Measurements from ENCODE around the gene PMPCA. TPM values are rescaled to one million over a fixed set of nuclear protein-coding genes. Genes with fewer than 3 reads are reported as not detected.

Gene PMPCA
- total and polyA plus RNA-seq, 4 donors: 27.0 to 75.6 (median 41.6) TPM

DNA sequence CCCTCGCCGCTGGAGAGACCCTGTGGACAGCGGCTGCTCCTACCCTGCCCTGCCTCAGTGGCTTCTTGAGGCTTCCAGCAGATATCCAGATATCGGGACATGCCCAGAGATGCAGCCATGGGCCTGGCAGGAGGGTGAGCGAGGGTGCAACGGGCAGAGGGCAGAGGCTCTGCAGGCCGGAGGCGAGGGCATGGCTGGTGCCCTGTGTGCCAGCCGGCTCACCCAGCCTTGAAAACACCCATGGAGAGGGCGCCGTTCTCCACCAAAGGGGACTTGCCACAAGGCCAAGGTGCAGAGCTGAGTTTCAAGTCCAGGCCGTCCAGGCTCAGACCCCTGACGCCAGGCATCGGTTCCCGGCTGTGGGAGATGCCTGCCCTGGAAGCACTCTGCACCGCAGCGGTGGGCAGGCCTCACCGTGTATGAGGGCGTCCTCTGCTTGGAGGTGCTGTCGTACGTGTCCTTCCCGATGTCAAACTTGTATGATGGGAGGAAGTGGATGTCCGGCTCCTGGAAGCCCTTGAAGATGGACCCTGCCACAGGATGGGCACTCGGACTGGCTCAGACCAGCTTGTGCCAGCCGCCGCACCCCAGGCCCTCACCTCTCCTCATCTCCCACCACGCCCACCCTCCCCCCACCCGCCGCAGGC is 20.3 kb downstream of the PMPCA start:
- no peaks in the 10 kb centered on the region for H3K9me3 ChIP-seq (ENCODE audit: control insufficient read depth in 4 of 4, low read length in 3 of 4)
- TF ChIP-seq TAF1 (conservative IDR thresholded peaks at IDR 0.05): no peak
- TF ChIP-seq HNF4G (IDR thresholded peaks at IDR 0.05): no peak
- TF ChIP-seq GABPA (IDR thresholded peaks at IDR 0.05 in 1 of 2, conservative IDR thresholded peaks at IDR 0.05 in 1 of 2): no peak
- no peaks in the 10 kb centered on the region for H3K4me1 ChIP-seq (ENCODE audit: control insufficient read depth in 4 of 4, insufficient read depth in 4 of 4, low read length in 3 of 4)
- 94% methylated on average over 29 of the region's 29 CpGs for WGBS
- no peak for DNase-seq (ENCODE audit: low spot score)
- H3K4me3 ChIP-seq (ENCODE audit: low read depth in 1 of 3, low read length in 3 of 3): no peak overlapping the region
- no peak overlapping the region for H3K9ac ChIP-seq (ENCODE audit: low read depth in 1 of 2, low read length in 2 of 2)
- H3K27me3 ChIP-seq (ENCODE audit: control insufficient read depth in 4 of 4, insufficient read depth in 4 of 4, low read length in 3 of 4): no peaks in the 10 kb centered on the region
- H3K27ac ChIP-seq (ENCODE audit: low read depth in 1 of 2, low read length in 2 of 2): no peak overlapping the region
- peaks cover 9 to 23% (median 13%) of the 10 kb centered on the region in 4 donors for H3K36me3 ChIP-seq (ENCODE audit: control insufficient read depth in 4 of 4, insufficient read depth in 3 of 4, low read depth in 1 of 4, low read length in 3 of 4)

DNA sequence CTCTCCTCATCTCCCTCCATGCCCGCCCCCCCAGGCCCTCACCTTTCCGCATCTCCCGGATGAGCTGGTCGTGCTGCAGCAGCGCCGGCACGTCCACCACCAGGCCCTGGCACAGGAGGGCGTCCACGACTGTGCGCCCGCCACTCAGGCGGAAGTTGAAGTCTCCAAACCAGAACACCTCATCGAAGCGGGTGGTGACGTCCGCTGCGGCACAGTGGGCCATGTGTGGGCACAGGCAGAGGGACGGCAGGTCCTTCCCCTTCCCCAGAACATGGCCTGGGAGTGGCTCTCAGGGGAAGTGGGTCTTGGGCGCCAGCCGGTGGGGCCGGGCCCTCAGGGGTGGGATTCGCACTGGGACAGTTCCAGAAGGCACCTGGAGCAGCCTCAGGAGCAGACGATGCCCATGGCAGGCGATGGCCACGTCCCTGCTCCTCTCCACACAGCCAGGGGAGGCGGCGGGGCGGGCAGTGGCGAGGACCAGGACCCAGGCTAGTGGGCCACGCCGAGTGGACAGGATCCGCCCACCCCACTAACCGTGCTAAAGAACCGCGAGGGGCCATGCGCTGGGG is 21.4 kb downstream of the PMPCA start:
- no peak for DNase-seq (ENCODE audit: low spot score)
- H3K4me1 ChIP-seq (ENCODE audit: control insufficient read depth in 4 of 4, insufficient read depth in 4 of 4, low read length in 3 of 4): peaks cover 0 to 2% (median under 1%) of the 10 kb centered on the region in 4 donors
- no peak overlapping the region for H3K4me3 ChIP-seq (ENCODE audit: low read depth in 1 of 3, low read length in 3 of 3)
- H3K36me3 ChIP-seq (ENCODE audit: control insufficient read depth in 4 of 4, insufficient read depth in 3 of 4, low read depth in 1 of 4, low read length in 3 of 4): peaks cover 9 to 23% (median 13%) of the 10 kb centered on the region in 4 donors
- WGBS: 95% methylated on average over 36 of the region's 36 CpGs
- no peak for TF ChIP-seq HNF4A (conservative IDR thresholded peaks at IDR 0.05)
- no peak for TF ChIP-seq TAF1 (conservative IDR thresholded peaks at IDR 0.05)
- no peak for TF ChIP-seq GABPA (IDR thresholded peaks at IDR 0.05 in 1 of 2, conservative IDR thresholded peaks at IDR 0.05 in 1 of 2)
- no peak for TF ChIP-seq RXRA (IDR thresholded peaks at IDR 0.05)
- TF ChIP-seq NR2F2 (IDR thresholded peaks at IDR 0.05): no peak
- no peak for TF ChIP-seq RAD21 (IDR thresholded peaks at IDR 0.05)
- no peak for TF ChIP-seq YY1 (IDR thresholded peaks at IDR 0.05)
- no peak for TF ChIP-seq JUND (IDR thresholded peaks at IDR 0.05)
- TF ChIP-seq, protein P1, sequence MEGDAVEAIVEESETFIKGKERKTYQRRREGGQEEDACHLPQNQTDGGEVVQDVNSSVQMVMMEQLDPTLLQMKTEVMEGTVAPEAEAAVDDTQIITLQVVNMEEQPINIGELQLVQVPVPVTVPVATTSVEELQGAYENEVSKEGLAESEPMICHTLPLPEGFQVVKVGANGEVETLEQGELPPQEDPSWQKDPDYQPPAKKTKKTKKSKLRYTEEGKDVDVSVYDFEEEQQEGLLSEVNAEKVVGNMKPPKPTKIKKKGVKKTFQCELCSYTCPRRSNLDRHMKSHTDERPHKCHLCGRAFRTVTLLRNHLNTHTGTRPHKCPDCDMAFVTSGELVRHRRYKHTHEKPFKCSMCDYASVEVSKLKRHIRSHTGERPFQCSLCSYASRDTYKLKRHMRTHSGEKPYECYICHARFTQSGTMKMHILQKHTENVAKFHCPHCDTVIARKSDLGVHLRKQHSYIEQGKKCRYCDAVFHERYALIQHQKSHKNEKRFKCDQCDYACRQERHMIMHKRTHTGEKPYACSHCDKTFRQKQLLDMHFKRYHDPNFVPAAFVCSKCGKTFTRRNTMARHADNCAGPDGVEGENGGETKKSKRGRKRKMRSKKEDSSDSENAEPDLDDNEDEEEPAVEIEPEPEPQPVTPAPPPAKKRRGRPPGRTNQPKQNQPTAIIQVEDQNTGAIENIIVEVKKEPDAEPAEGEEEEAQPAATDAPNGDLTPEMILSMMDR (IDR thresholded peaks at IDR 0.05; ENCODE audit: low read depth, low read length, missing input control): no peak
- no peak for TF ChIP-seq FOXA2 (IDR thresholded peaks at IDR 0.05)
- H3K27ac ChIP-seq (ENCODE audit: low read depth in 1 of 2, low read length in 2 of 2): no peak overlapping the region
- no peak overlapping the region for H3K9ac ChIP-seq (ENCODE audit: low read depth in 1 of 2, low read length in 2 of 2)
- H3K27me3 ChIP-seq (ENCODE audit: control insufficient read depth in 4 of 4, insufficient read depth in 4 of 4, low read length in 3 of 4): no peaks in the 10 kb centered on the region
- no peaks in the 10 kb centered on the region for H3K9me3 ChIP-seq (ENCODE audit: control insufficient read depth in 4 of 4, low read length in 3 of 4)

DNA sequence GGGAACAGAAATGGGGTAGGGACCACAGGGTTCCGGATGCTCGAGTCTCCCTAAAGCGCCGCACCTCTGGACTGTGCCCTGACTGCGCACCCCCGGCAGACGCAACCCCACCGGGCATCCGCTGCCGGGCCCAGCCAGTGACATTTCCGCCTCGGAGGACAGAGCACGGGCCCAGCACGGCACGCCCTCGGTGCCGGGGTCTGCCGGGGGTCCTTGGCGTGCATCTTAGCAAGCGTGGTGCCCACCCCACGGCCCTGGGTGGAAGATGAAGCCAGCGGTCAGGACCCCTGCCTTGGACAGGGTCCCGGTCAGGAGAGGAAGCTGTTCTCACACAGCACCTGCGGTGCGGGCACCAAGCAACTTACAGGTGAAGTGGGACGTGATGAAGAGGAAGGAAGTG is 22.1 kb downstream of the PMPCA start:
- Histone ChIP-seq H3K9ac (ENCODE audit: low read depth in 1 of 2, low read length in 2 of 2) (no peak overlapping the region), H3K4me3 (ENCODE audit: low read depth in 1 of 3, low read length in 3 of 3) (no peak overlapping the region), H3K27me3 (ENCODE audit: control insufficient read depth in 4 of 4, insufficient read depth in 4 of 4, low read length in 3 of 4) (no peaks in the 10 kb centered on the region), H3K4me1 (ENCODE audit: control insufficient read depth in 4 of 4, insufficient read depth in 4 of 4, low read length in 3 of 4) (peaks cover 3 to 9% (median 7%) of the 10 kb centered on the region in 4 donors), H3K27ac (ENCODE audit: low read depth in 1 of 2, low read length in 2 of 2) (no peak overlapping the region), H3K9me3 (ENCODE audit: control insufficient read depth in 4 of 4, low read length in 3 of 4) (no peaks in the 10 kb centered on the region), H3K36me3 (ENCODE audit: control insufficient read depth in 4 of 4, insufficient read depth in 3 of 4, low read depth in 1 of 4, low read length in 3 of 4) (peaks cover 9 to 23% (median 13%) of the 10 kb centered on the region in 4 donors)
- WGBS: 97% methylated on average over 26 of the region's 26 CpGs
- no peak for DNase-seq (ENCODE audit: low spot score)
- TF ChIP-seq, protein P2, sequence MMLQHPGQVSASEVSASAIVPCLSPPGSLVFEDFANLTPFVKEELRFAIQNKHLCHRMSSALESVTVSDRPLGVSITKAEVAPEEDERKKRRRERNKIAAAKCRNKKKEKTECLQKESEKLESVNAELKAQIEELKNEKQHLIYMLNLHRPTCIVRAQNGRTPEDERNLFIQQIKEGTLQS (IDR thresholded peaks at IDR 0.05): no peak
- no peak for TF ChIP-seq SP1 (IDR thresholded peaks at IDR 0.05)
- TF ChIP-seq EGR1 (IDR thresholded peaks at IDR 0.05; ENCODE audit: low read depth in 2 of 2): no peak
- no peak for TF ChIP-seq GABPA (IDR thresholded peaks at IDR 0.05 in 1 of 2, conservative IDR thresholded peaks at IDR 0.05 in 1 of 2)
- no peak for TF ChIP-seq YY1 (IDR thresholded peaks at IDR 0.05)
- TF ChIP-seq RAD21 (IDR thresholded peaks at IDR 0.05): no peak
- TF ChIP-seq HNF4G (IDR thresholded peaks at IDR 0.05): no peak
- no peak for TF ChIP-seq NR2F2 (IDR thresholded peaks at IDR 0.05)
- TF ChIP-seq, protein P3, sequence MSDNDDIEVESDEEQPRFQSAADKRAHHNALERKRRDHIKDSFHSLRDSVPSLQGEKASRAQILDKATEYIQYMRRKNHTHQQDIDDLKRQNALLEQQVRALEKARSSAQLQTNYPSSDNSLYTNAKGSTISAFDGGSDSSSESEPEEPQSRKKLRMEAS (IDR thresholded peaks at IDR 0.05): no peak
- TF ChIP-seq, protein P4, sequence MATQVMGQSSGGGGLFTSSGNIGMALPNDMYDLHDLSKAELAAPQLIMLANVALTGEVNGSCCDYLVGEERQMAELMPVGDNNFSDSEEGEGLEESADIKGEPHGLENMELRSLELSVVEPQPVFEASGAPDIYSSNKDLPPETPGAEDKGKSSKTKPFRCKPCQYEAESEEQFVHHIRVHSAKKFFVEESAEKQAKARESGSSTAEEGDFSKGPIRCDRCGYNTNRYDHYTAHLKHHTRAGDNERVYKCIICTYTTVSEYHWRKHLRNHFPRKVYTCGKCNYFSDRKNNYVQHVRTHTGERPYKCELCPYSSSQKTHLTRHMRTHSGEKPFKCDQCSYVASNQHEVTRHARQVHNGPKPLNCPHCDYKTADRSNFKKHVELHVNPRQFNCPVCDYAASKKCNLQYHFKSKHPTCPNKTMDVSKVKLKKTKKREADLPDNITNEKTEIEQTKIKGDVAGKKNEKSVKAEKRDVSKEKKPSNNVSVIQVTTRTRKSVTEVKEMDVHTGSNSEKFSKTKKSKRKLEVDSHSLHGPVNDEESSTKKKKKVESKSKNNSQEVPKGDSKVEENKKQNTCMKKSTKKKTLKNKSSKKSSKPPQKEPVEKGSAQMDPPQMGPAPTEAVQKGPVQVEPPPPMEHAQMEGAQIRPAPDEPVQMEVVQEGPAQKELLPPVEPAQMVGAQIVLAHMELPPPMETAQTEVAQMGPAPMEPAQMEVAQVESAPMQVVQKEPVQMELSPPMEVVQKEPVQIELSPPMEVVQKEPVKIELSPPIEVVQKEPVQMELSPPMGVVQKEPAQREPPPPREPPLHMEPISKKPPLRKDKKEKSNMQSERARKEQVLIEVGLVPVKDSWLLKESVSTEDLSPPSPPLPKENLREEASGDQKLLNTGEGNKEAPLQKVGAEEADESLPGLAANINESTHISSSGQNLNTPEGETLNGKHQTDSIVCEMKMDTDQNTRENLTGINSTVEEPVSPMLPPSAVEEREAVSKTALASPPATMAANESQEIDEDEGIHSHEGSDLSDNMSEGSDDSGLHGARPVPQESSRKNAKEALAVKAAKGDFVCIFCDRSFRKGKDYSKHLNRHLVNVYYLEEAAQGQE (IDR thresholded peaks at IDR 0.05): no peak
- TF ChIP-seq JUND (IDR thresholded peaks at IDR 0.05): no peak
- no peak for TF ChIP-seq RXRA (IDR thresholded peaks at IDR 0.05)

Data from liver (tissue), 9 donors.